Measurements from ENCODE around the gene TMF1. TPM values are rescaled to one million over a fixed set of nuclear protein-coding genes. Genes with fewer than 3 reads are reported as not detected.

The TMF1 gene
- total RNA-seq, 1 donor from 2014 or later = 39.0 TPM

- Mint-ChIP-seq H3K27me3 (no peaks in the 10 kb centered on the region), H3K4me3 (peak overlapping the region; percentile 39), H3K36me3 (ENCODE audit: low read depth) (peaks cover 55% of the 10 kb centered on the region), H3K9me3 (peaks cover 11% of the 10 kb centered on the region), H3K4me1 (peaks cover 49% of the 10 kb centered on the region), H3K27ac (peak overlapping the region; percentile 45)
- no peak for DNase-seq
- intact Hi-C loops (cut with micrococcal nuclease) = loop anchor here (2.0 kb wide), 1 partner anchor 15 kb away; no protein-coding TSS in a partner anchor
Measured at GRCh38 chr3:69063636-69064035, 11.5 kb upstream of the TMF1 start.

DNA sequence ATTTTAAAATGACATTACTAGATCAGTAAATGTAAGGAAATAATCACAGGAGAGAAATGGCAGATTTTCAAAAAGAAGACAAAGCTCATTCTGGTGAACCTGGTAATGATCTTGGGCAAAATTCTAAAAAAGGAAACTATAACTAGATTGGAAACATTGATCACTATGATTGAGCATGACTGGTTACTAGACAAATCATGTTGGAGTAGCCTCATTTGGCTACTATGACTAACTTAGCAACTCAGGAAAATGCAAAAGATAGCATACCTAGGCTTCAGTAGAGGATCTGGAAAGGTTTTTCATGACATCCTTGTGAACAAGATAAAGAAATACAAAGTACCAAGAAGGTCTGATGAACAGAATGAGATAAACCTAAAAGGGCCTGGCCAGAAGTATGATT, 7.6 kb upstream of the TMF1 start:
- H3K27me3 Mint-ChIP-seq = no peaks in the 10 kb centered on the region
- peaks cover 42% of the 10 kb centered on the region for H3K4me1 Mint-ChIP-seq
- peak overlapping the region; percentile 48 for H3K4me3 Mint-ChIP-seq
- H3K27ac Mint-ChIP-seq = peak overlapping the region; percentile 89
- H3K9me3 Mint-ChIP-seq = peaks cover 11% of the 10 kb centered on the region
- intact Hi-C loops (cut with micrococcal nuclease) = no loop called here
- peaks cover 66% of the 10 kb centered on the region for H3K36me3 Mint-ChIP-seq (ENCODE audit: low read depth)
- DNase-seq = no peak

- peaks cover 37% of the 10 kb centered on the region for H3K4me1 Mint-ChIP-seq
- H3K4me3 Mint-ChIP-seq = peak overlapping the region; percentile 48
- intact Hi-C loops (cut with micrococcal nuclease) = no loop called here
- no peak for DNase-seq
- H3K27ac Mint-ChIP-seq = peak overlapping the region; percentile 89
- H3K27me3 Mint-ChIP-seq = no peaks in the 10 kb centered on the region
- peaks cover 11% of the 10 kb centered on the region for H3K9me3 Mint-ChIP-seq
- peaks cover 62% of the 10 kb centered on the region for H3K36me3 Mint-ChIP-seq (ENCODE audit: low read depth)
Measured at GRCh38 chr3:69058947-69059224, 6.8 kb upstream of the TMF1 start.

DNA sequence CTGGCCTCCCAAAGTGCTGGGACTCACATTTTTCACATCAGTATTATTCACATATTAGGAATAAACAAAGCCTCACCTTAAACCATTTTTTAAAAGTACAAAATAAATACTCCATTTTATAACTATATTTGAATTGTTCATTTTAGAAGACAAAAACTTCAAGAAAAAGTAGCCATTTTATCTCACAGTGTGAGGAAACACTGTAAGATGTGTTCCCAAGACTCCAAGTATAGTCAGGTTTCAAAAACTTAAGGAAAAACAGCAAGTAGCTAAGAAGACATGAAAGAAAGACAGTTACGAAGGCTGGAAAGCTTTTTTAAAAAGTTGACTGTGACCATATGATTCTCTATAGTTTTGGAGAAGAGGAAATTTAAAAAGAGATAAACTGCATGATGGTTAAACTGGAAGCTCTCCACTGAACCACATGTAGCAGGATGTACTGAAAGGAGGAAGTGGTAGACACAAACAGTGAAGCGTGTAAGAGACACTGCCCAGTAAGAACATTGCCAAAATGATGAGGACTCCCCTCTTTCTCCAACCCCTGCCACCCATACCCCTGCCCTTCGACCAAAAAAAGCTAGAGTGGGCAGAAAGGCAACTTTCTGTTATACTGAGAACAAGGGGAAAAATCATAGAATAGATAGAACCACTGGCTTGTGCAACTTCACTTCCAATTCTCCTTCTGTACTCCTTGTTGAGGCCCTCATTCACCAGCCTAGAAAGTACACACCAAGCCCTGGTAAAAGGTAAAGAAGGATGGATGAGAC, 6.2 kb upstream of the TMF1 start:
- no peaks in the 10 kb centered on the region for H3K27me3 Mint-ChIP-seq
- H3K36me3 Mint-ChIP-seq (ENCODE audit: low read depth) = peaks cover 60% of the 10 kb centered on the region
- peak overlapping the region; percentile 48 for H3K4me3 Mint-ChIP-seq
- H3K4me1 Mint-ChIP-seq = peaks cover 34% of the 10 kb centered on the region
- intact Hi-C loops (cut with micrococcal nuclease) = no loop called here
- H3K27ac Mint-ChIP-seq = peak overlapping the region; percentile 89
- peak; percentile 78 for DNase-seq
- peaks cover 11% of the 10 kb centered on the region for H3K9me3 Mint-ChIP-seq

GRCh38 chr3:69052472-69052898, 352 bp upstream of the TMF1 start:
- Mint-ChIP-seq H3K27me3 (no peaks in the 10 kb centered on the region), H3K27ac (peak overlapping the region; percentile 95), H3K9me3 (no peaks in the 10 kb centered on the region), H3K4me3 (peak overlapping the region; percentile 95), H3K36me3 (ENCODE audit: low read depth) (peaks cover 36% of the 10 kb centered on the region), H3K4me1 (peaks cover 35% of the 10 kb centered on the region)
- intact Hi-C loops (cut with micrococcal nuclease) = loop anchor here (1.0 to 2.0 kb wide), 3 partner anchors 28 to 42 kb away; partner anchors contain the start of genes ARL6IP5 and UBA3
- DNase-seq = no peak

GRCh38 chr3:69048990-69049389, 3.1 kb downstream of the TMF1 start:
- H3K27ac Mint-ChIP-seq = peak overlapping the region; percentile 42
- intact Hi-C loops (cut with micrococcal nuclease) = no loop called here
- no peaks in the 10 kb centered on the region for H3K9me3 Mint-ChIP-seq
- no peaks in the 10 kb centered on the region for H3K27me3 Mint-ChIP-seq
- DNase-seq = peak; percentile 52
- H3K4me1 Mint-ChIP-seq = peaks cover 41% of the 10 kb centered on the region
- peaks cover 35% of the 10 kb centered on the region for H3K36me3 Mint-ChIP-seq (ENCODE audit: low read depth)
- H3K4me3 Mint-ChIP-seq = peak overlapping the region; percentile 56

DNA sequence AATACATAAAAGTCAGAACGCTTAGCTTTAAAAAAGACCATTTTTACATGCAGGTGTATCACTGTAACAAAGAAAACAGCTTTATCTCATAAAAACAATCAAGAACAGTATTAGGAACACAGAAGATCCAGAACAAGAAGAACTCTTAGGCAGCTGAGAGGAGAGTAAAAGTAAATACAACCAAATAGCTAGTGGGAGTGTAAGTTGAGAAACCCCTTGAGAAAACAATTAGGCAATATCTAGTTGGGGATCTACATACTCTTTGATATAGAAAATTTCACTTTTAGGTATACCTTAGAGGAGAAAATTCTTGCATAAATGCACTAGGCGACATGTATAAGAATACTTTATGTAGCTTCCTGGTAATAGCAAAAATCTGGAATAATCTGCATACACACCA, 7.5 kb downstream of the TMF1 start:
- Mint-ChIP-seq H3K4me1 (peaks cover 30% of the 10 kb centered on the region), H3K27me3 (no peaks in the 10 kb centered on the region), H3K36me3 (ENCODE audit: low read depth) (peaks cover 49% of the 10 kb centered on the region), H3K27ac (peak overlapping the region; percentile 65), H3K4me3 (no peak overlapping the region), H3K9me3 (no peaks in the 10 kb centered on the region)
- no peak for DNase-seq
- intact Hi-C loops (cut with micrococcal nuclease) = no loop called here

GRCh38 chr3:69033470-69033869, 18.7 kb downstream of the TMF1 start:
- H3K4me1 Mint-ChIP-seq = peaks cover 20% of the 10 kb centered on the region
- intact Hi-C loops (cut with micrococcal nuclease) = loop anchor here (1.0 to 10.0 kb wide), 3 partner anchors 18 to 161 kb away; no protein-coding TSS in a partner anchor
- H3K27ac Mint-ChIP-seq = peak overlapping the region; percentile 82
- no peak for DNase-seq
- H3K27me3 Mint-ChIP-seq = no peaks in the 10 kb centered on the region
- H3K36me3 Mint-ChIP-seq (ENCODE audit: low read depth) = peaks cover 63% of the 10 kb centered on the region
- no peaks in the 10 kb centered on the region for H3K9me3 Mint-ChIP-seq
- H3K4me3 Mint-ChIP-seq = no peak overlapping the region

- intact Hi-C loops (cut with micrococcal nuclease) = loop anchor here (1.0 to 10.0 kb wide), 4 partner anchors 12 to 162 kb away; no protein-coding TSS in a partner anchor
- Mint-ChIP-seq H3K36me3 (ENCODE audit: low read depth) (peaks cover 64% of the 10 kb centered on the region), H3K4me3 (no peak overlapping the region), H3K27me3 (no peaks in the 10 kb centered on the region), H3K9me3 (no peaks in the 10 kb centered on the region), H3K27ac (peak overlapping the region; percentile 82), H3K4me1 (peaks cover 19% of the 10 kb centered on the region)
- DNase-seq = no peak
Measured at GRCh38 chr3:69032737-69033136, 19.4 kb downstream of the TMF1 start.

GRCh38 chr3:69032142-69032541, 20.0 kb downstream of the TMF1 start:
- Mint-ChIP-seq H3K27me3 (no peaks in the 10 kb centered on the region), H3K27ac (peak overlapping the region; percentile 62), H3K36me3 (ENCODE audit: low read depth) (peaks cover 66% of the 10 kb centered on the region), H3K4me1 (peaks cover 19% of the 10 kb centered on the region), H3K9me3 (no peaks in the 10 kb centered on the region), H3K4me3 (no peak overlapping the region)
- DNase-seq = no peak
- intact Hi-C loops (cut with micrococcal nuclease) = loop anchor here (1.0 to 10.0 kb wide), 3 partner anchors 12 to 163 kb away; no protein-coding TSS in a partner anchor

DNA sequence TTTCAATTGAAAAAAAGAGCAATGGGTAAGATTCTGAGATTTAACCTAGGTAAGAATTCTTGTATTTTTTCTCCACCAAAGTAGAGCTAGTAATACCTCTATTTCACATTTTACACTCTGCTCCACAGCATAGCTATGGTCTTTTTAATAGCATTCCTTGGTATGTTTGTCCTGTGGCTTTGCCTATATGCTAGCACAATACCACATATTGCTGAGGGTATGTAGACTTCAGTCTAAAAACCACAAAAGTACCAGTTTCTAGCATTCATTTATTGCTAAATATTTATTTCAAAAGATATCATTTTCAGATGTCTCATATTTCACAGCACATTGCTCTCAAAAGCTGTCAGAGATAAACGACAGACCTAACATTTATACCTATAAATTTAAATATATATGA, 20.5 kb downstream of the TMF1 start:
- H3K4me1 Mint-ChIP-seq = peaks cover 17% of the 10 kb centered on the region
- H3K4me3 Mint-ChIP-seq = no peak overlapping the region
- no peaks in the 10 kb centered on the region for H3K27me3 Mint-ChIP-seq
- H3K36me3 Mint-ChIP-seq (ENCODE audit: low read depth) = peaks cover 65% of the 10 kb centered on the region
- no peaks in the 10 kb centered on the region for H3K9me3 Mint-ChIP-seq
- H3K27ac Mint-ChIP-seq = no peak overlapping the region
- intact Hi-C loops (cut with micrococcal nuclease) = loop anchor here (1.0 to 10.0 kb wide), 3 partner anchors 11 to 163 kb away; no protein-coding TSS in a partner anchor
- DNase-seq = no peak

GRCh38 chr3:69020857-69021256, 31.3 kb downstream of the TMF1 start:
- no peaks in the 10 kb centered on the region for H3K27me3 Mint-ChIP-seq
- no peak for DNase-seq
- peaks cover 7% of the 10 kb centered on the region for H3K4me1 Mint-ChIP-seq
- H3K9me3 Mint-ChIP-seq = no peaks in the 10 kb centered on the region
- no peak overlapping the region for H3K4me3 Mint-ChIP-seq
- H3K36me3 Mint-ChIP-seq (ENCODE audit: low read depth) = peaks cover 29% of the 10 kb centered on the region
- intact Hi-C loops (cut with micrococcal nuclease) = loop anchor here (1.0 kb wide), 1 partner anchor 11 kb away; no protein-coding TSS in a partner anchor
- no peak overlapping the region for H3K27ac Mint-ChIP-seq

DNA sequence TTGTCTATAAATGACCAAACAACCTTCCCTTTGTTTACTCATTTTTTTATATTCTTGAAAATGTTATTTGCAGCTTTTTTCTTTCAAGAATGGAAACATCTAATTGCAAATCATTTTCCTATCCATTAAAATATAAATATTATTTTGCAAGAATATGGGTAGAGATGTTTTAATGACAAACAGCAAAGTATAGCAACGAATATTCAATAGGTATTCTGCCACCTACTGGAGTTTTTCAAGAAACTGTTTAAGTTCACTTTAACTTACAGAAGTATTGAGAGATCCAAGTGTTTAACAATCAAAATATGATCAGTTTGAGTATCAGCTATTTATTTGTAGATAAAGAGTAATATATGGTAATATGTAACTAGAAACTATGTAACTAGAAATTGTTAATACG, 31.7 kb downstream of the TMF1 start:
- Mint-ChIP-seq H3K27me3 (no peaks in the 10 kb centered on the region), H3K9me3 (no peaks in the 10 kb centered on the region), H3K4me1 (peaks cover 7% of the 10 kb centered on the region), H3K4me3 (no peak overlapping the region), H3K27ac (no peak overlapping the region), H3K36me3 (ENCODE audit: low read depth) (peaks cover 25% of the 10 kb centered on the region)
- intact Hi-C loops (cut with micrococcal nuclease) = loop anchor here (1.0 kb wide), 1 partner anchor 12 kb away; no protein-coding TSS in a partner anchor
- no peak for DNase-seq

DNA sequence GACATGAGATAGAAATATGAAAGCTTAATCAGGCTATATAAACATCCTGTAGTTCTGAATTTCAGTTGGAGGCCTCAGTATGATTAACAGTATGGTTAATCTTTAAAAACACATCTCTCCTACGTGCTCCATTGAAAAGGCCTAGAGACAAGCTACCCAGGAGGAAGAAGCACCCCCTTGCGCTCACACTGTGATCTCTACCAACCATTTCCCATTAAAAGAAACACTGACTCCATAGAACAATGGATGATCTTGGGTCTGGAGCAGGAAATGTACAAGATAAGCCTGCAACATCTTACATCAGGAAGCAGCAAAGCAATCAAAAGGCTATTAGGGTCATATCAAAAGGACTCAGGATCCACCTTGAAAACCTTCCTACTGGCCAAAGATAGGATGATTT, 35.2 kb downstream of the TMF1 start:
- H3K27ac Mint-ChIP-seq = no peak overlapping the region
- peaks cover 20% of the 10 kb centered on the region for H3K4me1 Mint-ChIP-seq
- no peak for DNase-seq
- H3K36me3 Mint-ChIP-seq (ENCODE audit: low read depth) = peaks cover 22% of the 10 kb centered on the region
- intact Hi-C loops (cut with micrococcal nuclease) = no loop called here
- H3K4me3 Mint-ChIP-seq = no peak overlapping the region
- no peaks in the 10 kb centered on the region for H3K9me3 Mint-ChIP-seq
- no peaks in the 10 kb centered on the region for H3K27me3 Mint-ChIP-seq
